ENCODE results near the gene PRKCZ. TPM values are rescaled to one million over a fixed set of nuclear protein-coding genes. Genes with fewer than 3 reads are reported as not detected.

The PRKCZ gene
- total RNA-seq, 1 donor from 2014 or later: 1.3 TPM

DNA sequence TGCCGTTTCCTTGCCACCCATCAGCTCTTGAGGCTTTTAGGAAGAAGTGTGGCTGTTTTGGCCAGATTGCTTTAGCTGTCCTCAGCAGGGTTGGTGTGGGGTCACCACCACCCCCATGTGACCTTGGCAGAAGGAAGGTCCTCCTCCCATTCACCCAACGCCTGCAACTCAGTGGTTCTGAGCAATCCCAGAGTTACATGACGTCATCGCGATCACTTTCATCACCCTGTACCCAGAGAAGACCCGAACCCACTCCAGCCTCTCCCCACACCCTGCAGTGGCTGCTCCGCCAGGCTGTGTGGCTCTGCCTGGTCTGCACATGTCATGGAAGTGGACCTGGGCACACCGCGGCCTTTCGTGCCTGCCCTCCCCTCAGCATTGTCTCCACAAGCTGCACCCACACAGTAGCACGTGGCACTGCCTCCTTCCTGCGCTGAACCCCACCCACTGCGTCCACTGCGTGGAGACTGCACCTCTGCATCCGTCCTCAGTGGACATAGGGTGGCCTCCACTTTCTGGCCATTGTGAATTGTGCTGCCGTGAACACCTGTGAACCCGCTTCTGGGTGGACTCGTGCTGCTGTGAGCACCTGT, 127.8 kb downstream of the PRKCZ start:
- Histone ChIP-seq H3K4me3 (no peak overlapping the region), H3K27ac (no peak overlapping the region), H3K27me3 (no peaks in the 10 kb centered on the region), H3K9me3 (no peaks in the 10 kb centered on the region), H3K36me3 (peaks cover 0 to 3% of the 10 kb centered on the region in 2 donors), H3K4me1 (no peaks in the 10 kb centered on the region)
- DNase-seq (ENCODE audit: low spot score in 2 of 2): no peak
- TF ChIP-seq, protein P1, sequence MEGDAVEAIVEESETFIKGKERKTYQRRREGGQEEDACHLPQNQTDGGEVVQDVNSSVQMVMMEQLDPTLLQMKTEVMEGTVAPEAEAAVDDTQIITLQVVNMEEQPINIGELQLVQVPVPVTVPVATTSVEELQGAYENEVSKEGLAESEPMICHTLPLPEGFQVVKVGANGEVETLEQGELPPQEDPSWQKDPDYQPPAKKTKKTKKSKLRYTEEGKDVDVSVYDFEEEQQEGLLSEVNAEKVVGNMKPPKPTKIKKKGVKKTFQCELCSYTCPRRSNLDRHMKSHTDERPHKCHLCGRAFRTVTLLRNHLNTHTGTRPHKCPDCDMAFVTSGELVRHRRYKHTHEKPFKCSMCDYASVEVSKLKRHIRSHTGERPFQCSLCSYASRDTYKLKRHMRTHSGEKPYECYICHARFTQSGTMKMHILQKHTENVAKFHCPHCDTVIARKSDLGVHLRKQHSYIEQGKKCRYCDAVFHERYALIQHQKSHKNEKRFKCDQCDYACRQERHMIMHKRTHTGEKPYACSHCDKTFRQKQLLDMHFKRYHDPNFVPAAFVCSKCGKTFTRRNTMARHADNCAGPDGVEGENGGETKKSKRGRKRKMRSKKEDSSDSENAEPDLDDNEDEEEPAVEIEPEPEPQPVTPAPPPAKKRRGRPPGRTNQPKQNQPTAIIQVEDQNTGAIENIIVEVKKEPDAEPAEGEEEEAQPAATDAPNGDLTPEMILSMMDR (IDR thresholded peaks at IDR 0.05): no peak
- intact Hi-C loops (cut with DNase I): no loop called here

DNA sequence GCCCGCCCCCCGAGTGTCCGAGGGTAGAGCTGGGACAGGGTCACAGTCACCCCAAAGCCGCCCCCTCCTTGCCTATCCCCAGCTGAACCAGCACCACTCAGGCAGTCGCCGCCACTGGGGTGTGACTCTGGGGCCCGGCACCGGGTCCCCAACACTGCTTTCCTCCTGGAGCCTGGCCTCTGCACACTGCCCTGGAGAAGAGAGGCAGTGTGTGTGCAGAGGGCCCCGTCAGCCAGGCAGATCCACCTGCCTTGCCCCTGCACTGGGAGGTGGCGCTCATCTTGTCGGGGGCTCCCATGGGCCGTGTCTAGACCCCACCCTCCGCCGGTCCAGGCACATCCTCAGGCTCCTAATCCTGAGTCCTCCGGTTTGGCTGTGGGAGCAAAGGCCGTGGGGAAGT, 128.7 kb downstream of the PRKCZ start:
- Histone ChIP-seq H3K9me3 (no peaks in the 10 kb centered on the region), H3K4me3 (no peak overlapping the region), H3K4me1 (no peaks in the 10 kb centered on the region), H3K36me3 (peaks cover 0 to 3% of the 10 kb centered on the region in 2 donors), H3K27ac (no peak overlapping the region), H3K27me3 (no peaks in the 10 kb centered on the region)
- DNase-seq (ENCODE audit: low spot score in 2 of 2): no peak
- intact Hi-C loops (cut with DNase I): no loop called here
- TF ChIP-seq, protein P1 (IDR thresholded peaks at IDR 0.05): no peak

DNA sequence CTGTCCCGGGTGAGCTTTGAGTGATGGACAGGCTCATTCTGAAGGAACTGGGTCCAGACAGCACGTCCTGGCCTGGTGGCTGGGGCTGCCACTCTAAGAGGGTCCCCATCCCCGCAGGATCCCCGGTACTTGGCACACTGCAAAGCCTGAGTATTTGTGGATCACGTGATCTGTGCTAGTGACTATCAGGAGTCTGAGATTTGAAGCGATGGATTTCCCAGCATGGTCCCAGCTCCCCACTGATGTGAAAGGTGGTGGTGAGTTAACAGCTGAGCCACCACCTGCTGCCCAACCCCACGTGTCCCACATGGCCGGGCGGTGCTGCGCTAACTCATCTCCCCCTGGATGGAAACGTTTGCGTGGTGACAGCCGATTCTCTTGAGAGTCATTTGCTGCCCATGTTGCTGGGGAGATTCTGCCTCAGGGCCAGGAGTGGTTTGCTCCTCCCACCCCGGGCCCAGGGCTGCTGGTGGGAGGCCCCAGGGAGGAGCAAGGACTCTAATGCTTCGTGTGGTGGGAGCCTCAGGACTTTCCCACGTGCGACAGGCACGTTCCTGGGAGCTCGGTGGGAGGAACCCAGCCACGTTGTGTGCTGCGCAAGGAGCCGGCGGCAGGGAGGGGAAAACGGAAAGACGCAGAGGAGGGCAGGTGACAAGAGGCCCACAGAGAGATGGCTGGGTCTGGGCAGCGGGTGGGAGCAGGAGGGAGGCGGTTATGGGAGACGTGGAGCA, 129.2 kb downstream of the PRKCZ start:
- intact Hi-C loops (cut with DNase I): no loop called here
- Histone ChIP-seq H3K27ac (no peak overlapping the region), H3K36me3 (peaks cover 0 to 7% of the 10 kb centered on the region in 2 donors), H3K4me3 (no peak overlapping the region), H3K4me1 (no peaks in the 10 kb centered on the region), H3K9me3 (no peaks in the 10 kb centered on the region), H3K27me3 (no peaks in the 10 kb centered on the region)
- TF ChIP-seq, protein P1 (IDR thresholded peaks at IDR 0.05): no peak
- no peak for DNase-seq (ENCODE audit: low spot score in 2 of 2)

DNA sequence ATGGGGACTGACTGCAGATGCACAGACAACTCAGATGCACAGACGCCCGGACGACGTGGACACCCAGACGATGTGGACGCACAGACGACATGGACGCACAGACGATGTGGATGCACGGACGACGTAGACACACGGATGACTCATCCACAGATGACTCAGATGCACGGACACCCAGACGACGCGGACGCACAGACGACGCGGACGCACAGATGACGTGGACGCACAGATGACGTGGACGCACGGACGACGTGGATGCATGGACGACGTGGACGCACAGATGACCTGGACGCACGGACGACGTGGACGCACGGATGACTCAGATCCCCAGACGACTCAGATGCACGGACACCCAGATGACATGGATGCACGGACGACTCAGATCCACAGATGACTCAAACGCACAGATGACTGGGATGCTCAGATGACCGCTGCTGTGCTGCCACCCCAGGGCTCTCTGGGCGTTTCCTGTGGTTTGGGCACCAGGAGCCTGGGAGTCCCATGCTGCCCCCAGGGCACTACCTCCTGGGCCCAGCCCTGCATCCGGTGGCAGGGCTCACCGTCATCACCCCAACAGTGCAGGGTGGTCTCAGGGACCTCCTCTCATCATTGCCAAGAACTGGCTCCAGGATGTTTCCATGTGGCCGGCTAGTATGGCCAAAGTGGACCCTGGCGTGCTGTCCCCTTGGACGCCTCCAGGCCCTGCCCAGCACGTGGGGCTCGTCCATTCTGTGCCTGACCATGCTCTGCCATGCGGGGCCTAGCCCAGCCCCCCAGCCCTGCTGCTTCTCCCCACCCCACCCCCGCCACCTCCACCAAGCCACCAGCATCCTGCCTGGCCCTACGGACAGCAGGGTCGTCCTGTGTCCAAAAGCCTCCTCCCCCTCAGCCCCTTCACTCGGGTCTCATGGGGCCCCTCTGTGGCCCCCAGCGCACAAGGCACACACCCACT, 130.4 kb downstream of the PRKCZ start:
- Histone ChIP-seq H3K27ac (no peak overlapping the region), H3K4me3 (no peak overlapping the region), H3K36me3 (peaks cover 4 to 18% of the 10 kb centered on the region in 2 donors), H3K4me1 (no peaks in the 10 kb centered on the region), H3K9me3 (no peaks in the 10 kb centered on the region), H3K27me3 (no peaks in the 10 kb centered on the region)
- DNase-seq (ENCODE audit: low spot score in 2 of 2): no peak
- TF ChIP-seq, protein P1 (IDR thresholded peaks at IDR 0.05): no peak
- intact Hi-C loops (cut with DNase I): no loop called here

DNA sequence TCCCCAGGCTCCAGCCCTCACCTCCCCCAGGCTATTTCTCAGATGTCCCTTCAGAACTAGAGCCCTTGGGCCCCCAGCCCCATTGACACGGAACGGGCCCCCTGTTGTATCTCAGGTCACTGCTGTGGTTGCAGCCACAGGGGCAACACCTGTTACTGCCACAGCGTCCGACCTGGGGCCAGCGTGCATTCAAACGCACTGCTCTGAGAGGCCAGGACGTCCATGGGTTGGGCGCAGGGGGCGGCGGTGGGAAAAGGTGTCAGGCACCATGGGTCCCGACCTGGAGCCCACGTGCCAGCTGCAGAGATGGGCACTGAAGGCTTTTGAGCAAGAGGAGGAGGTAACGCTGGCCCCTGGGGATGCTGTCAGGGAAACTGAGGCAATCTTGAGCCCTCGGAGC, 131.1 kb downstream of the PRKCZ start:
- Histone ChIP-seq H3K27ac (no peak overlapping the region), H3K4me3 (no peak overlapping the region), H3K27me3 (no peaks in the 10 kb centered on the region), H3K36me3 (peaks cover 4 to 25% of the 10 kb centered on the region in 2 donors), H3K4me1 (no peaks in the 10 kb centered on the region), H3K9me3 (no peaks in the 10 kb centered on the region)
- no peak for DNase-seq (ENCODE audit: low spot score in 2 of 2)
- TF ChIP-seq, protein P1 (IDR thresholded peaks at IDR 0.05): no peak
- intact Hi-C loops (cut with DNase I): no loop called here

Data from ascending aorta (tissue), 2 donors.